NCI-H2171 treated with DMSO at 0.1 percent for 48 hours (cell line): ENCODE results near the gene PLEKHG5.

Experiments
- DNase-seq: peaks from one replicate; lab custom pipeline; 2025; lab: John Stamatoyannopoulos, UW

PLEKHG5 gene

DNA sequence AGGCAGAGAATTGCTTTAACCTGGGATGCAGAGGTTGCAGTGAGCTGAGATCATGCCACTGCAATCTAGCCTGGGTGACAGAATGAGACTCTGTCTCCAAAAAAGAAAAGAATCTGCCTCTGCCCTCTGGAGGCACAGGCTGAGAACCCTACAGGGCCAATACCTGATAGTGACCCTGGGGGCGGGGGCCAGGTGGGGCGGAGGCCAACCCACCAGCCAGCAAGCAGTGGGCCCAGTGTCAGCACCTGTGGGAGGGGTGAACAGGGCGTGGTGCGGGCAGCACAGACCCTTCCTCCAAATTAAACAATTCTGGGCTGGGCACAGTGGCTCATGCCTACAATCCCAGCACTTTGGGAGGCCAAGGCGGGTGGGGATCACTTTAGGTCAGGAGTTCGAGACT is 19.0 kb upstream of the PLEKHG5 start:
- DNase-seq = no peak

DNA sequence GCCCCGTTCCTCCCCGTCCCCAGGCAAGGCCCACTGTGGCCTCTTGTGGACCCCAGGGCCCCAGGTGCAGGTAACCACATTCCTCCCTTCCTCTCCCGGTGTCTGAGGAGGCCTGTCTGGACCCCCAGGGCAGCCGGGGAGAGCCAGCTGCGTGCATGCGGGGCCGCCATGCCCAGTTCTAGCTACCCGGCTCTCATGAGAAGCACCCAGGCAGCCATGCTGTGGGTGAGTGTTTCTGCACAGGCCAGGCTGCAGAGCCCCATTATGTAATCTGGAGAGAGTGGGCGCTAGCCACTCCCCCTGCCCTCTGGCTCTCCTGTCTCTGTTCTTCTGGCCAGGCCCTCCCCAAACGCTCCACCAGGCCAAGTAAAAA is 18.4 kb upstream of the PLEKHG5 start:
- DNase-seq = no peak

DNA sequence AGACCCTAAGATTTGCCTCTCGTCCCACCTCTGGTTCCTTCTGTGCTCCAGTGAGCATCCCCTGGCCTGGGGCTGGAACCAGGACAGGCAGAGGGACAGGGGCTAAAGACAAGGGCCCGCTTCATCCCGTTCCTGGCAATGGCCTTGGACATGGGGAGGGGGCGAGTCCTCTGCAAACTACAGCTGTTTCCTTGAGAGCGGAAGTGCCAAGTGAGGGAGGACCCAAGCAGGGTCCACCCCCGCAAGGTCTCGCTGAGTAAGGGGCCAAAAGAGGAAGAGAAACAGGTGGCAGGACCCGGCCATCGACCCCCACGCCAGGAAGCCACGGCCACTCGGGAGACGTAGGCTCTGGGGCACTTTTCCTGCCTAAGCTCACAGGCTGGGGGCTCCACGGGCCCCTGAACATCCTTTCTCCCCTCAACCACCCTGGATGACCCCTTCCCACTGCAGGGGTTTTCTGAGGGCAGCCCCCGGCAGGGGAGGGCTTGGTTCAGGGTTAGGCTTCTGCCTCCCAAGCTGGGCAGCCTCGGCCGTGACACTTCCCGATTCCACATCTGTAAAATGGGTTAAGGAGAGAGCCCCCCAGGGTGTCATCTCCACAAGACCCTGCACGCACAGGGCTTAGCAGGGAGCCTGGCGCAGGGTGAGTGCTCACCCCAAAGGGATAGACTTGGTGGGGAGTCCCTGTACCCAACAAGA is 17.9 kb upstream of the PLEKHG5 start:
- no peak for DNase-seq

DNA sequence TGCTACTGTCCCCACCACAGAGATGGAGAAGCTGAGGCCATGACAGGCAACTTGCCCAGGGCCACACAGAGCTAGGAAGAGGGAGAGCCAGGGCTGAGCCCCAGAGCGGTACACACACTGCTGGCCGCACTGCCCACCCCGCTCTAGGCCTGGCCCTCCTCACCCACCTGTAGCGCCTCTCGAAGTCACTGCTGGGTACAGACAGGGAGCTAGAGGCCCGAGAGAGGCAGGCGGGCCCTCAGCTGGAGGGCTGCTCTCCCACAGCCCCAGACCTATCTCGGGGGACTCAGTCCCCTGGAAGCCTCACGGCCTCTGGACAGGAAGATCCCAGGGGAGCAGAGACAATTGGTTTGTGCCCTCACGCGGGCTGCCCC is 17.3 kb upstream of the PLEKHG5 start:
- no peak for DNase-seq

DNA sequence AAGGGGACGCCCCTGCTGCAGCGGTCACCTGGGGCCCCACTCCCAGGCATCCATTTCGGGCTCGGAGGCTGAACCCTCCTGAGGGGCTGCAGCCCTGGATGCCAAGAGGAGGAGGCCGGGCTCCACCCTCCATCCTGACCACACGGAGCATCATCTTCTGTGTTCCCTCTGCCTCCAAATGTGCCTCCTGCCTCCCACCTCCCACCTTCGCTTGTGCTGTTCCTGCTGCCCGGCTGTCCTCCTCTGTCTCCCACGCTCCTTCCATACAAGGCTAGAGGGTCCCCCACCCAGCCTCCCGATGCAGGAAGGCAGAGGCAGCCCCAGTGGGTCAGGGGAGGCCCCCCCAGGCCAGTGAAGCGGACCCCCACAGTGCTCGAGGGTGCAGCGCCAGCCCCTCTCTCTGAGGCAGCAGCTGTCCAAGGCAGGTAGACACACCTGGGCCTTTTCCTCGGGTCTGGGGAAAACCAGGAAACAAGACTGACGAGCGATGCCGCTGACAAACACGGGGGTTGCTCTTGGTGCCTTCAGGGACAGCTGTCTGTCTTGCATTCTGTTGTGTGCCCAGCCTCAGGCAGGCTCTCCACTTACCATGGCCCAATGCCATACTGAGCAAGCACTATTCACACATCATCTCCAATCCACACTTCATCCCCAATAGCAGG is 16.8 kb upstream of the PLEKHG5 start:
- no peak for DNase-seq

DNA sequence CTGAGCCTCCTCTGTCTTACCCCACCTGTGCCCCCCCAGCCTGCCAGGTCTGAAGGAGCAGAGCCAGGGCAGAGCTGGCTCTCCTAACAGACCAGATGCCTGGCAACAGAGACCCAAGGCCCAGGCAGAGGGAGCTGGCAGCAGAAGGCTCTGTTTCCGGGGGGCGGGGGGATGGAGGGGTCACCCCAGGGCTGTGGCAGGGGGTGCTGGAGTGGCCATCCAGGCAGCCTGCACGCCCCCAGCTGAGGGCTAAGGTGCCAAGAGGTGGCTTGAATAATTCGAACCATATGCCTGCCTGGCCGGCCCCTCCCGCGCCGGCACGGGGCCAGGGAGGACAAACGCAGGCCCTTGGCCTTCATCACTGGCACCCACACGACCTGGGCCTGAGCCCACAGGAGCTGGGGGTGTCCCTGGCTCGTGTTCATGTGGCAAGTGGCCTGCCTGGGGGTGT is 16.0 kb upstream of the PLEKHG5 start:
- DNase-seq = no peak

DNA sequence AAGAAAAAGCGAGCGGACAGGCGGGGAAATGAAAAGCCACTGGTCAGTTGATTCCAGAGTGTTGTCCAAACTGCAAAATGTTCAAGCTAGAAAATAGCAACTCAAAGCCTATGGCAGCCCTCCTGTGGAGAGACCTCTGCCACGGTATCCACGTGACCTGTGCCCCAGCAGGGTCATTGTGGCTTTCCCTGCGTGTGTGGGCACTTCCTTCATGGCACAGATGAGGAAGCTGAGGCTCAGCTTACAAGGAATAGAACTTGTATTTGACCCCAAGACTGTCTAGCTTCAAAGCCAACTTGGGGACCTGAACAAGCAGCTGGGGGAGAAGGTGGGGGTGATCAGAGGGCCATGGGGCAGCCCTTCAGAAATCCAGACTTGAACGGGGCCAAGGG is 15.6 kb upstream of the PLEKHG5 start:
- no peak for DNase-seq

DNA sequence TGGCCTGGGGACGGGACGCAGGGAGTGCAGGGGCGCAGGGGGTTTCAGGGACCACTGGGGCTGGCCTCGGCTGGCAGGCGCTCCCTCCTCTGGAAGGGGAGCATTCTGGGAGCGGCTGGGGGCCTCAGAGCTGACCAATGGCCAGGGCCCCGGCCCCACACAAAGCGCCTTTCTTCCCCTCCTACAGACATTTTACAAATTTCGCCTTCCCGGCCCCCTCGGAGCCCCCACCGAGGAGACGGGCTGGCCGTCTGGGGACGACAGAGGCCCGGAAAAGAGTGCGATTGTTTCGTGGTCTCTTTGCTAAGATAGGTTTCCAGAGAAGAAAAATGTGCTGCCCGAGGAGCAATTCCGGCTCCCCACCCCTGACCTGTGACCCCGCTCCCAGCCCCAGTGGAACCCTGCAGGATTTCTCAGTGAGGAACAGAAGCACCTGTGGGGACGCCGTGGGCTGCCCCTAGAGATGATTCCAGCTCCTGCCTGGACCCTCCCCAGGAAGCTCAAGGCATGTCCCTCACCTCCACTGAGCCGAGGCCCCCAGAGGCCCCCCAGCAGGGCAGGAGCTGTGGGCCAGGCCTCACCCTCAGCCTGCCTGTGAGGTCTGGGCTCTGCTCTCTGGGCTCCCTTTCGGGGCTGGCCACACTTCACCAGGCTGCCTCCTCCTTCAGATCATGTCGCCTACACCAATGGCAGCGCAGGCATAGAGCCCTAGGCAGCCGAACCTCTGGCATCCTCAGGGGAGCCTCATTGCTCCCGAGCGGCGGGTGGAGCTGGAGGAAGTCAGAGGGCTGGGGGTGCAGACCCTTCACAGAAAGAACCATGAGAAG is 15.0 kb upstream of the PLEKHG5 start:
- no peak for DNase-seq

DNA sequence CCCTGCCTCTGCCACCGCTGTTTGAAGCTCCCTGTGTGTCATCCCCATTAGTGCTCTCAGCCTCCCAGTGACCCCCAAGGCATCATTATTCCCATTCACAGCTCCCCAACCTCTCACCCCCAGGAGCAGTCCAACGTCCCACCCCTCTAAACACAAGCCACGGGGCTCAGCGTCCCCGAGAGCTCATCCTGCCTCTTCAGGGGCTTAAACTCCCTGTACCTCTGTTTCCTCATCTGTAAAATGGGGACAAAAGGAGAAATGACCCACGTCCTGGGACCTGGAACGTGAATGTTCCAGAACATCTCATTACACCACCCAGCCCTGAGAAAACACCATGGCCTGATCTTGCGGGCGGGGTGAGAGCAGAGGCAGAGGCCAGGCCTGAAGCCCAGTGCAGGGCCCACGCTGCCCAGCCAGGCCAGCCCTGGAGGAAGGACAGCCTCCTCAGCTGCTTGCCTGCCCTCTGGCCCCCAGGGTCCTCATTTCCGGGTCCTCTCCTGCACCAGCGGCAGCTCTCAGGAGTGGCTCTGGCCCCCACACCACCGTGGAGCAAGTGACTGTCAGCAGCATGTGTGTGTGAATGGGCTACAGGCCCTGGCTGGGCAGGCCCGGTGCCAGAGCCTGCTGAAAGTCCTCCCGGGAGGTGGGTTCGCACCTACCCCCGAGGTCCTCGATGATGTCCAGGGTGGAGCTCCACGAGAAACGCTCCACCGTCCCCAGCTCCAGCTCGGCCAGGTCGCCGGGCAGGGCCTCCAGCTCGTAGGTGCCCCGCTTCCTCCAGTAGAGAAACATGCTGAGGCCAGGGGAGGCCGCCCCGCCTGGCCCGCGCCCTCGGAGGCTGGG is 14.1 kb upstream of the PLEKHG5 start:
- no peak for DNase-seq

DNA sequence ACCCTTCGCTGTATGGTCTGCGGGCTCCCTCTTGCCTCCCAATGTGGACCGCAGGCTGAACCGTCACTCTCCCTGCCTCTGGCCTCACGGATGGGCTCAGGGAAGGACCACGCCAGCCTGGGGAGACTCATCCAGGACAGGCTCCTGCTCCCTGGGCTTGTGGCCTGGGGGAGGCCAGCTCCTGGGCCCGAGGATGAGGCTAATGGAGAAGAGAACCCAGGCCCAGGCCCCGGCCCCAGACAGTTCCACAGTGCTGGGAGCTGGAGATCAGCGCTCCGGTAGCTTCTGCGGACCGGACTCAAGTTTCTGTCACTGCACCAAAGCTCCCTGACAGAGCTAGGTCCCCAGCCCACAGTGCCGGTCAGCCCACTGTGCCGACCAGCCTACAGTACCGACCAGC is 13.4 kb upstream of the PLEKHG5 start:
- DNase-seq = no peak

DNA sequence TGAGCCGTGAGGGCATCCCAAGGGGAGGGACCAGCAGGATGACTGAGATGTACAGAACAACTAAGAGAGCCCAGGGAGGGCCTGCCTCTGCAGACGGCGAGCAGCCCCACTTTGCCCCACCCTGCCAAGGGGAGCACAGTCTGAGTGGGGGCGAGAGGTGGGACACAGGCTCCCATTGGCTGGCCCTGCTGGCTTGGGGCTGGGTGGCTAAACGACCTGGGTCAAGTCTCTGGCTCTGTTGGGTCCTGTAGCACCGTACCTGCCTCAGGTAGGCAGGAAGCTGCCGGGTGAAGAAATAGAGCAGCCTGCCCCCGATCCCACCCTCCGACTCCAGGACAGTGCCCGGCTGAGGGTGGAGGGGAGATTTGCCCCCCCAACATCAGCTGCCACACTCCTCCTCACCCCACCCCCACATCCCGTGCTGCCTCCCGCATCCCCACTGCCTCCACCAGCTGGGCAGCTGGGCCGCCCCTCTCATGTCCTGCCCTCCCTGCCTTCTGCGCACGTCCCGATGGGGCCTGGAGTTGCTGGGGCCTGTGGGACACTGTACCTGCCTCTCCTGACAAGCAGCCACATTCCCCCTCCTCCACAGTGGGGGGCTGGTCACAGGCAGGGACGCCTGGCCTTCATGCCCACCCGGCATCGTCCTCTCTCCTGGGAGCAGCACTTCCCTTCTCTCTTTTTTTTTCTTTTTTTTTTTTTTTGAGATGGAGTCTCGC is 12.6 kb upstream of the PLEKHG5 start:
- DNase-seq = no peak

DNA sequence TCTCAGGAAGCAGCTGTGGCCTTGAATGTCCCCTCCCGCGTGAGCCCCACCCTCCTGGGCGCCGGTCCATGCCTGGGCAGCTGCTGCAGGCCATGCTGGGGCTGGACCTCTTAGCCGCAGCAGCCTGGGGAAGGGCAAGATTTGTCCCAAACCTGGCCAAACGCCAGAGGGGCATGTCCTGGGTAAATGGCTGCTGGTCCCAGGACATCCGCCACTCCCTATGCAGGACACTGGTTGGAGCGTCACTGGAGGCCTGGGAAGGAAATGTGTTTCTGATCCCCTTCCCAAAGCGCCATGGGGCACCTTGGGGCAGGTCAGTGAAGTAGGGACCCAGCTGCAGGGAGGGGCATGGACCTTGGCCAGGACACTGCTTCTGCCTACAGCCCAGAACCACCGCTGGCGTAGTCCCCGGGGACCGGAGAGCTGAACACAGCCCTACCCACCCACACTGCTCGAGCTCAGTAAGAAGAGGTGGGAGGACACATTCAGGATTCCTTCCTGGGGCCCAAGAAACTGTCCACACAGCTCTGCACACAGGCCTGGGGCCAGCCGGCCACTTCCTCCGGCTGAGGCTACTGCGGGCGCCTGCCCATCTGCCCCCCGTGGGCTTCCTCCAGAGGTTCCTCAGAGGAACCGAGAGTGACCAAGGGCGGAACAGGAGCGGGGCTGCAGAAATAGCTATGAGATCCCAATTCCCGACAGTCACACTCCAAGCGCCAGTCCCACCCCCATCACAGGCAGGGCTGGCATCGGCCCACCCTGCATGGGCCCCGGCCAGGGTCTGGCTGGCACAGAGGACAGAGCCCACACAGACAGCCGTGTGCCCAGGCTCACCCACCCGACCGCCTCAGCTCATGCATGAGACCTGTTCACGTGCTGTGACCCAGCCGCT is 10.8 kb upstream of the PLEKHG5 start:
- no peak for DNase-seq

DNA sequence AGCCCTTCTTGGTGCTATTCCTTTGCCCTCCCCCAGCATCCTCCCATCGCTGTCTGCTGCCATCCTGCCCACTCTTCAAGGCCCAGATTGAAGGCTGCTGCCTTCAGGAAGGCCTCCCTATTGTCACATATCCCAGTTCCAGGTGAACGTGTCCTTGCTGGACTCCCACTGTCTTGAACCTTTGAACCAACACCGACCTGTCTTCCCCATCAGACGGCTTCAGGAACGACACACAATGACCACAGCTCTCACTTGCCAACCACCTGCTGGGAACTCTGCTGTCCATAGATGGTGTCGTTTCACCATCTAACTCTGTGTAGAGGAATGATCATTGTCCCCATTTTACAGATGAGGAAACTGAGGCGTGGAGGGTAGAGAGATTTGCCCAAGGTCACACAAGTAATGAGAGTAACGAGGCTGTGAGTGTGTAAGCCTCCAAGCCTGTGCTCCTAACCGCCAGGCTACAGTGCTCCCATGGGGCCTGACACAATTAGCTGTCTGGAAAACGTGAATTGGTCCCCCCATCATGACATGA is 9.9 kb upstream of the PLEKHG5 start:
- DNase-seq = no peak

DNA sequence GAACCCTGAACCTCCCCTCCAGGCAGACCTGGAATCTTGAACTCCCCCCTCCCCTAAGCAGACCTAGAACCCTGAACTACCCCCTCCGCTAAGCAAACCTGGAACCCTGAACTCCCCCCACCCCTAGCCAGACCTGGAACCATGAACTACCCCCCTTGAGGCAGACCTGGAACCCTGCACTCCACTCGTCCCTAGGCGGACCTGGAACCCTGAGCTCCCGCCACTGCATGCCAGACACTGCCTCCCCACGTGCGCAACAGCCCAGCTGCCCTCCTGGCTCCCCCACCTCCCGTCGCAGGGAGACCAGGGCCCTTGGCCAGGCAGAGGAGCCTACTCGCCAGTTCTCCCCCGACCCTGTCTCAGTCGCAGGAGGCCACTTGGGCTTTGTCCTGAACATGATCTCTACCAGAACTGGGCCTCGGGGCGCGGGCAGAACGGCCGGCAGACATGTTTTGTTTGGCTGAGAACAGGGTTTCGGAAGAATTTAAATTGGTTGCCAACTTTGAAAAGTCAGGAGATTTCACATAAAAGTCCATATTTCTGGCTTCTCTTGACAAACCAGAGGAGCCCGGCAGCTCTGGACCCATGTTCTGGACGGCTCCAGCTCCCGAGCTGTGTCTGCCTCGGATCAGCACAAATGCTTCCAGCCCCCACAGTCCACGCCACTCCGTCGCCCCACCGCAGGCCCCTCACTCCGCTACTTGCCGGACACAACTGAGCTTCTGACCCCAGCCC is 9.2 kb upstream of the PLEKHG5 start:
- DNase-seq = no peak

DNA sequence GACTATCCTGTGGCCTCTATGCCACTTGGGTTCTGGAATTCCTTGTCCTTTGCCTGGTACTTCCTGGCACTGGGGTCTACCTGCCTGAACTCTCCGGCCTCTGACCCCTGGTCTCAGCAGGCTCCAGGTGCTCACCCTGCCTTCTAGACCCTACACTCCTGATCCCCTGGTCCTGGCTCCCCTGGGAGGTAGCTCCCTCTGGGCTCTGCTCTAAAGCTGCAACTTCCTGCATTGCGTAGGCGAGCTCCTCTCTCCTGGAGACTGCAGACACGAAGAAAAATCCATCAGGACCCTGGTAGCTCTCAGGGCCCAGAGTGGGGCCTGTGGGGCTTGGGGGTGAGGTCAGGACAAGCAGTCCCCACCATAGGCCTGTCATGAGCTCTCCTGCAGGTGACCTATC is 7.8 kb upstream of the PLEKHG5 start:
- DNase-seq = no peak

DNA sequence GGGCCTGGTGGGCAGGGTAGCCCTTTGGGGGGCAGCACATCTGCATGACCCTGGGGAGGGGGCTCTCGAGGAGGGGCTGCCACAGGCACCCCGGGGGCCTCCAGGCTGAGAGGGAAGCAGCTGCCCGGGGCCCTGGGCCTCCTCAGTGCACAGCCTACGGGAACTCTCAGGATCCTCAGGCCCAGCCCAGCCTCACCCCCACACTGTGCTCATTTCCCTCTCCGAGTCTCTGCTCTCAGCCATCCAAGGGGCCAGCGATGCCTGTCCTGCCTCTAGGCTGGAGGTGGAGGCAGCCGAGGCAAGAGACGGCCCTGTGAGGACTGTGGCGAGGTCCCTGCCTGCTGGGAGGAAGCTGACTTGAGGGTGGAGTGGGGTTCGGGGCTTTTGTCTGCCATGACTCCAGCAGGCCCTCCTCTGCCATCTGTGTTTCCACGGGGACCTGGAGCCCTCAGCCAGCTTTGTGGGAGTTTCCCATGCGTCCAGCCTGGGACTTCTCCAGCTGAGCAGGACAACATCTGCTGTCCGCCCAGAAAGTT is 7.2 kb upstream of the PLEKHG5 start:
- DNase-seq = no peak

DNA sequence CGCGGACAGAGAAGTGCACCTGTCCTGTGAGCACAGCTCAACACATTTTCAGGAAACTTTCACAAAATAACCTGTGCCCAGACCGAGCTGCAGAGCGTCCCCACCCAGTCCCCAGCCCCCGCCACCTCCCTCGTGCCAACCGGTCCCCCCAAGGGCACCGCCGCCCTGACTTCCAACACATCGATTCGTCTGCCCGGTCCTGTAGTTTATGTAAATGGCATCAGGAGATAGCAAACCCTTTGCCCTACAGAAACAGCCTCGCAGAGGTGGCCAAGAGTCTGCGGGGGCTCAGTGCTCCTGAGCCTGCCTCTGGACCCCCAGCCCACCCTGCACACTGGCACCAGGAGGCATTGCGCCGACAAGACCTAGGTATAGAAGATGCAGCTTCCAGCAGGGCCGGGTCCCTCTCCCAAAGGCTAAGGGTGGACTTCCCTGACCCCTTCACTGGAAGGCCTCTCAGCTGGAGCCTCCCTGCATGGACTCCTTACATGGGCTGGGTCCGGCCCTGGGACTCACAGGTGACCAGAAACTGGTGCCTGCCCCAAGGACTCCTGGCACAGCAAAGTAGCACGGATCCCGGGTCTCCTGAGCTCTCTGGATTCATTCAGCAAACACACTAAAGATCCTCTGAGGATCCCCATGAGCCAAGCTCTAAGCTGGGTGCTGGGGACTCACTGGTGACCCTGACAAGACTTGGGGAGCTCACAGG is 6.6 kb upstream of the PLEKHG5 start:
- DNase-seq = no peak

DNA sequence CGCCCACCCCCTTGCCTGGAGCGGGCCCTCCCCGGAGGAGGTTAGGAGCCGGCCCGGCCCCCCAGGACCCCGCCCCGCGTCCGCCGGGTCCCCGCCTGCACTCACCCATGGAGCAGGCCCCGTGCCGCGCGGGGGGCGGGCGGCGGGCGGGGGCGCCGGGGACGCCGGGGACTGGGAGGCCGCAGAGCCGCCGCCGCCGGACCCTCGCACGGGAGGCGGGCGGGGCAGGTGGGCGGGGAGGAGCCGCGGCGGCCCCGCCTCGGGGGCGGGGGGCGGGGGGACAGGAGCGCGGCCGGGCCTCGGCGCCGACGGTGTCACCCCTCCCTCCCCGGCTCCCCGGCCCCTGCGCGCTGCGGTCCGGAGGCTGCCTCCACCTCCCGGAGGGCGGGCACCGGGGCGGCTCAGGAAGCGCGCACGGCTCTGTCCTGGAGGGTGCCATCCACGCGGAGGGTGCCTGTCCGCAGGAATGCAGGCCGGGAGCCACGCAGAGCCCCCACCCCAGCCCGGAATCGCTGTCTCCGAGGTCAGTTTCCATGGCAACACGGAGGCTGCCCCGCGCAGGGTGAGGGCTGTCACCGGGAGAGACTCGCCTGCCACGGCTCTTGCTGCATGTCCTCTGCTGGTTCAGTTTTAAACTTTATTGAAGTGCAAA is 5.9 kb upstream of the PLEKHG5 start:
- peak; percentile 33 for DNase-seq
